ENCODE measurements around the gene SSX2IP.
"Not testable (repeated sequence)": the region's sequence is repeated elsewhere in the genome, so short reads cannot be mapped to it uniquely, and the experiment has no call there.

The SSX2IP gene

GRCh38 chr1:84613887-84614286 lies 76.4 kb downstream of the SSX2IP start:
- no peak for DNase-seq

GRCh38 chr1:84613026-84613425 lies 77.2 kb downstream of the SSX2IP start:
- DNase-seq: no peak

GRCh38 chr1:84611796-84612195 lies 78.5 kb downstream of the SSX2IP start:
- DNase-seq: no peak

DNA sequence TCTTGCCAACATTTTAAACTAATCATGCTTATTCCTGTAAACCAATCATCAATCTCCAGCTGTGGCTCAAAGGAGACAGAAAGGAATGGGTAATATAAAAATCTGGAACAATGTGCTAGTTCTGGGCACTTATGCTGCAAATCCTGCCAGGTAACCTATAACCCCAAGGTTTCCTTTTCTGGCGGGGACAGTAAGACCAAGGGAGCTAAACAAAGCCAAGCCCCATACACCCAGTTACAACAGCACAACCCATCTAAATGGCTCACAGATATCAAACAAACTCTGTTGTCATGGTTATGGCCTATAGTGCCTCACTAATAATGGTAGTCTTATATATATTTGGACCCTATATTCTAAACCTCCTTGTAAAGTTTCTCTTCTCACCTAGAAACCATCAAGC lies 79.2 kb downstream of the SSX2IP start:
- no peak for DNase-seq

- DNase-seq: no peak
Measured at GRCh38 chr1:84606977-84607376, 83.3 kb downstream of the SSX2IP start.

DNA sequence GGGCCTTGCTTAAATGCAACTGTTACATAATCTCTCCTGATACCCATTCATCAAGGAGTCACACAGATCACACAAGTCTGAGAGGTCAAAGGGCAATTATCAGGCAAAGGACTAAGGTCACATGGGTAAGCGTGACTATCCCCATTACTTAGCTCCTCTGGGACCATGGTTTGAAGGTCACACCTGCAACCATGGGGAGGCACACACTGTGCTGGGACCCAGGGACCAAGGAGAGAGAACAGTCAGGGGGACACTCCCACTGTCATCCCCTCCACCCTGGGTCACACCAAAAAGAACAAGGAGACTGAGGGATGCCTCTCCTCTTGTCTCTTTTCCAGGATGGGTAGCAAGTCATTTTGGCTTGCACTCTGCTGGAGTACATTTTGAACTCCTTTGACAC lies 85.1 kb downstream of the SSX2IP start:
- no peak for DNase-seq

DNA sequence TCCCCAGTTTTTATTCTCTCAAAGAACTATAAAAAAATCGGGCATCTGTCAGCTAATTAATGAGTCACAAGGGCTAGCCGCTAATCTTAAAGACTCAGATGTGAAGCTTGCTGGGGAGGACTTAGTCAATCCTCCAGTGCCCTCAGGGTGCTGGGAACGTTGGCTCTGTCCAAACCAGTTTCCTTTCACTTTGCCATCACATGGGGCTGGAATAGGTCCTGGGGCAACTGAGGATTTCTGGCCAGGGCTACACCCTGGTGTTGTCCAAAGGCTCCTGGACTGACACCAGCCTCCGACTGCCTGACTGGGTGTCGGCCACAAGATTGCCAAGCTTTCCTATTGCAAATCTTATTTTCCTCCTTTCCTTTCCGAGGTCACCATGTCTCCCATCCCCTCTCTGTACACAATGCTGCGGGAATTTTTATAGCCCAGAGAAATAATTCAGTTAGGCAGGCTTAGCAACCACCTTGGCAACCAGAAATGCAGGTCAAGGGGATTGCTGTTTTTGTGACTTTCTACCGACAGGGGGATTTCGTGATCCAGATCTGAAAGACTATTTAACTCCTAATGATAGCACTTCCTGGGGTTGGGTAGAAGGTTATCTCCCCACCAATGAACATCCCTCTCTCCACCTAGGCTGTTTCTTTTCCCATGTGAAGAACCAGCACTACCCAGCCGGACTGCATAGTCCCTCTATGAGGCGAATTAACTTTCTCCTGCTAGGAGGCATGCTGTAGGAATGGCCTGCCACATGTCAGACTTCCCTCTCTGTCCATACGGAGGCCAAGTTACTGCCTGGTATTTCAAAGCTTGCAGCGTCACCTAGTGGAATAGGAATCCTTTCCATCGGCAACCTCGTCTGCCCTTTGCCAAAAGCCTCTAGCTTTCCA lies 86.1 kb downstream of the SSX2IP start:
- no peak for DNase-seq

- DNase-seq: no peak
Measured at GRCh38 chr1:84603223-84603622, 87.0 kb downstream of the SSX2IP start.

DNA sequence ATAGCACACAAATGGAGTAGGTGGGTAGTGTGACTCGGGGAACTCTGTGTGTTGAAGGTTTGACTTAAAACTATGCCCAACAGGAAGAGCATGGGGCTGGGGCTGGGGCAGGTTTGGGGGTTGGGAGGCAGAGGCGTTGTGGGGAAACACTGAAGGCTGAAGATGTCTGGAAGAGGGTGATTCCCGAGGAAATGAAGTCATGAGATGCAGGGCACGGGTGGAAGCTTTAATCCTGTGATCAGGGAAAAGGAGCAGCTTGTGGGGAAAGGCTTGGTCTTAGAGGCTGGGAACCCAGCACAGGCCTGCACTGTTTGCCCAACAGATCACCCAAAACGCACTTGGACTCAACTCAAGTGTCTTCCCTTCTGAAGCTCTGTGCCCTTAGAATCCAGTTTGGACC lies 89.5 kb downstream of the SSX2IP start:
- no peak for DNase-seq

DNA sequence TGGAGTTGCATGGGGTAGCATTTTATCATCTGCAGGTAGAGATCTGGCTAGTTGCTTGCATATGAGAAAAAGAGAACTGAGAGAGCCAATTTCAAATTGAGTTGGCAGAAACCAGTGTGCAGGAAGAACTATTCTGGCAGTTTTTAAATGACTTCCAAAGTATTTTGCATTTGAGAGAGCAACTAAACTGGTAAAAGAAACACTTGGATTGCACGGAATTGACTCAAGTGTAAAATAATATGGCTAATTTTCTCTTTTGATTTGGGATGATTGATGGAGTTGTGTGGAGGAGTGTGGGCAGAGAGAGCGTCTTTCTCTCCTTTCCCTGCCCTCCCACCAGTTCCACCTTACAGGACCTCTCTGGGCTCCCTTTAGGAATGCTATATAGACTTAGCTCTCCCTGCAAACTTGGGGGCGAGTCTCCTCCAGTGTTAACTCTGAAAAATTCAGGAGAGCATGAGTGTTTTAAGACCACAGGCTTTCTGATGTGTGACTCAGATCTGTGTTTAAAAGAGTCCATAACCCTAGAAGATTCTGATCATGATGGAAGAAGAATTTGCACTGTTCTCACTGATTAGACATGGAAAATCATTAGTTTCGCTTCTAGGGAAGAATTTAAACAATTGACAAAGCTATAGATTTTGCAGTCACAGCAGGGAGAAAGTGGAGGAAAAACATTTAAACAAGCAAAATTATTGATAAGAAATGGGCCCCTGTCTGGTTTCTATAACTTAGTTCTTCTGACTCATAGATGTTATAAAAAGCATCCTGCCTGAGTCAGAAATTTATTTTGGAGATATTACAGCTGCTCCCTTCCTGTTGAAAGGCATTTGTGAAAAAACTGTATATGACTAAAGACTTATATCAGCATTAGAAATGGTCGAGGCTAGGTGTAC lies 91.2 kb downstream of the SSX2IP start:
- DNase-seq: no peak

DNA sequence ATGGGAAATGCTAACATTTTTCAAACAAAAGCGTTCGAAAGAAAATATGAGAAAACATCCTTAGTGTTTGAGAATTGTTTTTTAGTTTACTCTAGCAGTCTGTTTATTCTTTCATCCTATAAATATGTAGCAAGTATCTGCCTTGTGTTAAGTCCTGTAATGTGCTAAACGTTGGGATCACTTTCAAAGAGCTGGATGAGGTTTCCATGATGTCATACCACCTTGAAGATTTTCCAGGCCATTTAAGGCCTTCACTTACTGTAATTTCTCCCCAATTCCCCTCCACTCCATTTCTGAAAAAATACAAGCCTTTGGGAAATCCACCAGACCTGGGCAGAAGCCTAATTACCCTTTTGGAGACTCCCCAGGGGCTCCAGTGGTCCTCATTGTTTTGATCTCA lies 91.8 kb downstream of the SSX2IP start:
- DNase-seq: no peak

GRCh38 chr1:84597011-84597410 lies 93.2 kb downstream of the SSX2IP start:
- no peak for DNase-seq

GRCh38 chr1:84594959-84595358 lies 95.3 kb downstream of the SSX2IP start:
- DNase-seq: not testable (repeated sequence)
